K562 (cell line): ENCODE results near the gene CCNQ. TPM values are rescaled to one million over a fixed set of nuclear protein-coding genes. Genes with fewer than 3 reads are reported as not detected.

Experiments used
- BRD9 ChIP-seq: fragments of 450-650 bp; IDR thresholded peaks from 2 replicates; pipeline ENCODE4 v1.6.1; 2018; ENCODE audit warnings: low read depth; ENCODE audit not compliant: partially characterized antibody
- BRF2 ChIP-seq: IDR thresholded peaks from 3 replicates; pipeline ENCODE4 v1.6.1; 2011; ENCODE audit warnings: borderline replicate concordance, mild to moderate bottlenecking; ENCODE audit not compliant: insufficient read length, insufficient read depth
- CHD7 ChIP-seq: fragments of 200-600 bp; sonication (generic); IDR thresholded peaks from one replicate; pipeline ENCODE4 v1.6.1; 2012; ENCODE audit warnings: mild to moderate bottlenecking, low read depth, low read length, inconsistent platforms
- ETV6 ChIP-seq, 3 experiments: fragments of 150-350 bp in 1 of 3; sonication (generic) in 1 of 3; formaldehyde crosslinking in 1 of 3; IDR thresholded peaks; 2 replicates each; pipeline versions ENCODE4 v1.6.1 to v1.8.0; 2014 to 2022; ENCODE audit warnings: borderline replicate concordance in 2 of 3, low read depth in 2 of 3, antibody characterized with exemption in 1 of 3, low read length in 1 of 3, mild to moderate bottlenecking in 1 of 3, missing genetic modification reagents in 1 of 3
- FIP1L1 ChIP-seq: fragments of 200-400 bp; formaldehyde crosslinking; IDR thresholded peaks from 2 replicates; pipeline ENCODE4 v1.6.1; 2018; ENCODE audit warnings: mild to moderate bottlenecking, low read depth, low read length; ENCODE audit not compliant: poor library complexity, severe bottlenecking
- GTF2F1 ChIP-seq: IDR thresholded peaks from 2 replicates; pipeline ENCODE4 v1.6.1; 2011; ENCODE audit warnings: low read depth, low read length, improper control_type of control experiment
- IFI16 ChIP-seq: fragments of 250-450 bp; sonication (Bioruptor Pico); IDR thresholded peaks from 2 replicates; pipeline ENCODE4 v2.1.2; 2022; ENCODE audit warnings: mild to moderate bottlenecking, inconsistent platforms
- NR2F6 ChIP-seq: fragments of 450-650 bp; formaldehyde crosslinking; IDR thresholded peaks from 2 replicates; pipeline ENCODE4 v1.4.0; 2020; ENCODE audit warnings: mild to moderate bottlenecking
- POU5F1 ChIP-seq: fragments of 150-350 bp; IDR thresholded peaks from 2 replicates; pipeline ENCODE4 v1.6.1; 2014; ENCODE audit warnings: borderline replicate concordance, low read length, low read depth, mild to moderate bottlenecking; ENCODE audit not compliant: partially characterized antibody
- RBM34 ChIP-seq: fragments of 200-400 bp; formaldehyde crosslinking; IDR thresholded peaks from 2 replicates; pipeline ENCODE4 v1.6.1; 2018; ENCODE audit warnings: low read length, borderline replicate concordance; ENCODE audit not compliant: insufficient read depth
- SMARCB1 ChIP-seq: IDR thresholded peaks from 2 replicates; pipeline ENCODE4 v1.6.1; 2011; ENCODE audit warnings: improper control_type of control experiment, low read depth; ENCODE audit not compliant: insufficient read length
- STAG1 ChIP-seq: sonication (generic); formaldehyde crosslinking; IDR thresholded peaks from 2 replicates; pipeline ENCODE4 v1.5.0; 2020; ENCODE audit warnings: missing genetic modification reagents, borderline replicate concordance
- ZNF584 ChIP-seq: fragments of 200-800 bp; sonication (Bioruptor generic); IDR thresholded peaks from 2 replicates; pipeline ENCODE4 v1.6.1; 2016; ENCODE audit warnings: low read depth, mild to moderate bottlenecking, missing genetic modification characterization, missing compliant biosample characterization
- polyA plus RNA-seq, 8 experiments: library from polyadenylated mRNA; depleted of rRNA in 4 of 8; stranded (reverse) in 5 of 8; unstranded in 3 of 8; fragments of >200 nt; fragmentation: Nextera tagmentation in 2 of 8; fragmentation: Illumina TruSeq in 1 of 8; extraction: Ambion mirVana in 2 of 8; extraction: Trizol in 1 of 8; gene quantifications; 2 replicates each; pipeline versions ENCODE4 v1.2.1 to v1.2.3, GENCODE V29; 2011 to 2014; ENCODE audit warnings: inconsistent platforms in 1 of 8, missing spikeins in 1 of 8
- total RNA-seq, 7 experiments: library from RNA; depleted of rRNA in 6 of 7; stranded (reverse); fragments of >200 nt in 6 of 7; fragmentation: Illumina TruSeq in 2 of 7; extraction: Trizol in 2 of 7; gene quantifications; 2 replicates each; pipeline versions ENCODE4 v1.2.1 to v1.2.3, GENCODE V29; 2011 to 2021; ENCODE audit warnings: low replicate concordance in 1 of 7

The CCNQ gene
- total and polyA plus RNA-seq, 9 of the 15 experiments (the other 6 are each of a cell fraction or from before 2014, with no cell fraction given), result 0.92 to 53.8 (median 25.3) TPM

- TF ChIP-seq CHD7 (no peak), RBM34 (no peak), ZNF584 (CRISPR knock-in tag) (no peak), FIP1L1 (peak; percentile 28), ETV6 (IDR thresholded peaks at IDR 0.05; ENCODE audit: borderline replicate concordance in 1 of 2, low read depth in 2 of 2, low read length in 1 of 2) (no peak), ETV6 (CRISPR knock-in tag; IDR thresholded peaks at IDR 0.05; ENCODE audit: borderline replicate concordance) (peak; percentile 83; the same call in 1 of the 2 replicates), NR2F6 (CRISPR knock-in tag) (no peak), BRD9 (no peak), IFI16 (CRISPR knock-in tag) (no peak), STAG1 (CRISPR knock-in tag) (peak; percentile 82), BRF2 (no peak), POU5F1 (no peak), GTF2F1 (no peak), SMARCB1 (no peak)
Observed at GRCh38 chrX:153609917-153610835, 11.2 kb upstream of the CCNQ start (continued).
